GM12878 (cell line): ENCODE measurements around the gene LKAAEAR1. TPM values are rescaled to one million over a fixed set of nuclear protein-coding genes. Genes with fewer than 3 reads are reported as not detected.
A peak's percentile ranks its signal among the peaks of the same experiment; 100 is the strongest.

Experiments used
- BCL3 ChIP-seq: IDR thresholded peaks from 2 replicates; pipeline ENCODE4 v1.6.1; 2011; ENCODE audit warnings: borderline replicate concordance, low read depth, mild to moderate bottlenecking, moderate library complexity, low read length; ENCODE audit not compliant: insufficient read depth, poor library complexity, severe bottlenecking
- CREM ChIP-seq: IDR thresholded peaks from 2 replicates; pipeline ENCODE4 v1.6.1; 2014; ENCODE audit warnings: antibody characterized with exemption, low read depth
- CTCF ChIP-seq, 3 experiments: IDR thresholded peaks in 2 of 3; conservative IDR thresholded peaks in 1 of 3; 2 replicates each; pipeline ENCODE4 v1.5.1; 2011; ENCODE audit warnings: low read depth in 3 of 3, low read length in 3 of 3, mild to moderate bottlenecking in 3 of 3, control low read depth in 2 of 3, moderate library complexity in 2 of 3, inconsistent platforms in 1 of 3, mixed read lengths in 1 of 3; ENCODE audit not compliant: control insufficient read depth in 2 of 3, insufficient read depth in 1 of 3; ENCODE audit errors: extremely low read depth in 1 of 3
- E2F4 ChIP-seq: IDR thresholded peaks from 2 replicates; pipeline ENCODE4 v1.6.1; 2012; ENCODE audit warnings: low read depth, low read length, improper control_type of control experiment
- IRF4 ChIP-seq: IDR thresholded peaks from 2 replicates; pipeline ENCODE4 v1.6.1; 2011; ENCODE audit warnings: low read depth, low read length
- KAT2A ChIP-seq: conservative IDR thresholded peaks from 2 replicates; pipeline ENCODE4 v1.6.1; 2011; ENCODE audit warnings: low read depth, low read length; ENCODE audit not compliant: control insufficient read depth
- PAX8 ChIP-seq: fragments of 450-650 bp; IDR thresholded peaks from 2 replicates; pipeline ENCODE4 v1.6.1; 2017; ENCODE audit warnings: mild to moderate bottlenecking, moderate library complexity
- RAD51 ChIP-seq: fragments of 450-650 bp; IDR thresholded peaks from 2 replicates; pipeline ENCODE4 v1.6.1; 2016; ENCODE audit warnings: moderate library complexity, mild to moderate bottlenecking, inconsistent platforms
- RCOR1 ChIP-seq: conservative IDR thresholded peaks from 2 replicates; pipeline ENCODE4 v1.6.1; 2012; ENCODE audit warnings: low read depth, low read length, improper control_type of control experiment
- RELB ChIP-seq: fragments of 450-650 bp; IDR thresholded peaks from 2 replicates; pipeline ENCODE4 v1.6.1; 2017; ENCODE audit warnings: low read depth, mild to moderate bottlenecking, moderate library complexity
- SKIL ChIP-seq: fragments of 450-650 bp; IDR thresholded peaks from 2 replicates; pipeline ENCODE4 v1.6.1; 2017; ENCODE audit warnings: mild to moderate bottlenecking, low read depth, inconsistent platforms; ENCODE audit not compliant: poor library complexity, severe bottlenecking
- SPI1 ChIP-seq: IDR thresholded peaks from 2 replicates; pipeline ENCODE4 v1.6.1; 2011; ENCODE audit warnings: low read depth, mild to moderate bottlenecking, low read length, moderate library complexity, borderline replicate concordance; ENCODE audit not compliant: insufficient read depth
- STAT1 ChIP-seq: fragments of 450-650 bp; conservative IDR thresholded peaks from 2 replicates; pipeline ENCODE4 v1.6.1; 2014; ENCODE audit warnings: antibody characterized with exemption, mild to moderate bottlenecking
- SUZ12 ChIP-seq: fragments of 200-600 bp; sonication (generic); IDR thresholded peaks from one replicate; pipeline ENCODE4 v1.6.1; 2018; ENCODE audit warnings: antibody characterized with exemption, mild to moderate bottlenecking; ENCODE audit not compliant: unreplicated experiment
- ZBED1 ChIP-seq: IDR thresholded peaks from 2 replicates; pipeline ENCODE4 v1.6.1; 2016; ENCODE audit warnings: borderline replicate concordance
- ZBTB4 ChIP-seq: fragments of 450-650 bp; formaldehyde crosslinking; IDR thresholded peaks from 2 replicates; pipeline ENCODE4 v1.4.0; 2022; ENCODE audit warnings: mild to moderate bottlenecking, moderate library complexity
- ZNF622 ChIP-seq: fragments of 450-650 bp; IDR thresholded peaks from 2 replicates; pipeline ENCODE4 v1.6.1; 2017; ENCODE audit warnings: mild to moderate bottlenecking, inconsistent platforms
- polyA plus RNA-seq, 11 experiments: library from polyadenylated mRNA; depleted of rRNA in 4 of 11; unstranded in 6 of 11; stranded (reverse) in 5 of 11; fragments of >200 nt; fragmentation: Nextera tagmentation in 4 of 11; fragmentation: Illumina TruSeq in 1 of 11; extraction: Ambion mirVana in 4 of 11; extraction: Trizol in 1 of 11; gene quantifications; 1 replicate in 1 of 11; 2 replicates in 10 of 11; pipeline versions ENCODE4 v1.2.1 to v1.2.3, GENCODE V29; 2011 to 2016; ENCODE audit warnings: inconsistent platforms in 2 of 11, missing spikeins in 2 of 11, low read depth in 1 of 11
- total RNA-seq, 4 experiments: library from RNA; depleted of rRNA in 3 of 4; stranded (reverse); fragments of >200 nt in 3 of 4; fragmentation: Illumina TruSeq in 1 of 4; extraction: Trizol in 1 of 4; gene quantifications; 2 replicates each; pipeline versions ENCODE4 v1.2.1 to v1.2.3, GENCODE V29; 2013 to 2021

The LKAAEAR1 gene
- total and polyA plus RNA-seq, 10 of the 15 experiments (the other 5 are each of a cell fraction or from before 2014, with no cell fraction given): not detected

GRCh38 chr20:64062596-64063388 lies 21.4 kb downstream of the LKAAEAR1 start, which contains the start of gene TCEA2 (continued):
- no peak for TF ChIP-seq SKIL
- peak; percentile 88; the same call in 1 of the 2 replicates for TF ChIP-seq STAT1
- peak; percentile 94 for TF ChIP-seq CREM
- no peak for TF ChIP-seq RAD51
- TF ChIP-seq BCL3: no peak
- no peak for TF ChIP-seq ZBED1
- peak; percentile 28; the same call in 1 of the 2 replicates for TF ChIP-seq E2F4
- no peak for TF ChIP-seq PAX8
- TF ChIP-seq SUZ12: no peak
- TF ChIP-seq CTCF (IDR thresholded peaks at IDR 0.05 in 2 of 3, conservative IDR thresholded peaks at IDR 0.05 in 1 of 3; ENCODE audit: control insufficient read depth in 2 of 3, extremely low read depth in 1 of 3, insufficient read depth in 1 of 3, low read depth in 3 of 3, low read length in 3 of 3): no peak
- TF ChIP-seq SPI1: no peak
- TF ChIP-seq KAT2A: no peak
- TF ChIP-seq ZNF622: no peak
- no peak for TF ChIP-seq IRF4
- TF ChIP-seq RCOR1: no peak
- 0 out of 2 replicates have a peak, but pooled peaks have one; percentile 14 for TF ChIP-seq RELB
- no peak for TF ChIP-seq ZBTB4 (CRISPR knock-in tag)
